Effector CD4-positive, alpha-beta T cell (primary cell): ENCODE data around the gene NEURL1.

Experiments used
- DNase-seq: peaks from one replicate; pipeline ENCODE4 v3.0.0-alpha.2; 2020

The NEURL1 gene

DNA sequence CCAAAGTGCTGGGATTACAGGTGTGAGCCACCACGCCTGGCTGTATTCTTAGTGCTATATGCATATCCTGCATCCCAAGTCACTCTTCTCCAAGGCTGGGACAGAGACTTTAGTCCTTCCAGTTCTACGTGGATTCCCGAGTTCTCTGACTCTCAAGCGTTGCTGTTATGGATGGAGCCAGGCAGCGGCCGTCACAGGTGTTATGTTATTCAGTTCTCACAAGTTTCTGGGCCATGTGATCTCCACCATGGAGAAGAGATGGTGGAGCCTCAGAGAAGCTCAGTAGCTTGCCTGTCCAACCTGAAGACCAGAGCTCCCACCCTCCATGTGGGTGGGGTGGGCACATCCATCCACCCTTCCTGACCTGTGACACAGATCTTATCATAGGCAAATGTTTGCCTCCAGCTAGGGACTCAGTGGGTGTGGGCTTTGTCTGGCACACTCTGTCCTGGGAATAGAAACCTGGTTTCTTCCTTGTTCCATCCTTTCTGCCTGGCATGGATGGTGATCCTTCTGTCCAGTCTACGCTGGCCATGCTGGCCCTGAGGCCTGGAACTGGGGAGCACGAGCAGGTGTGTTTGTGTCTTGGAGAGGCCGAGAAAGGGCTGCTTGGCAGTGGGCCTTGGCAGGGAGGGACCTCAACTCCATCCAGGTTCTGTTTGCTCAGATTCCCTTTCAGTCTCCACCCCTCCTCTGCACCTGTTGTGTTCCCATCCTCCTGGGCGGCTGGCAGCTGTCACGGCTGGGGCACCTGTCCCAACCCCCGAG lies 55.3 kb downstream of the NEURL1 start:
- DNase-seq = no peak

DNA sequence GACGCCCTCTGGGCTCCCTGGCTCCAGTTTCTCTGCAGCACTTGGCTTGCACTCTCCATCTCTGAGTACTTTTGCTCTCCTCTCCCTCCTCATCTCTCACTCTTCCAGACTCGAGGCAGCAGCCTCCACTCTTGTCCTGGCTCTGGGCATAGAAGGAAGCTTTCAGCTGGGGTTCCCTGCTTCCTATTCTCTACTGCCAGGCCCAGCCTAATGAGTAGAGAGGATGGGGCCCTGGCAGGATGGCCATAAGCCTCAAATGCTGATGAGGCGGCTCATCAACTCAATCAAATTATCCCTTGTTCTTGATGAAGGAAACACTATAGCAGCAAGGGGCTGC lies 55.8 kb downstream of the NEURL1 start:
- no peak for DNase-seq

DNA sequence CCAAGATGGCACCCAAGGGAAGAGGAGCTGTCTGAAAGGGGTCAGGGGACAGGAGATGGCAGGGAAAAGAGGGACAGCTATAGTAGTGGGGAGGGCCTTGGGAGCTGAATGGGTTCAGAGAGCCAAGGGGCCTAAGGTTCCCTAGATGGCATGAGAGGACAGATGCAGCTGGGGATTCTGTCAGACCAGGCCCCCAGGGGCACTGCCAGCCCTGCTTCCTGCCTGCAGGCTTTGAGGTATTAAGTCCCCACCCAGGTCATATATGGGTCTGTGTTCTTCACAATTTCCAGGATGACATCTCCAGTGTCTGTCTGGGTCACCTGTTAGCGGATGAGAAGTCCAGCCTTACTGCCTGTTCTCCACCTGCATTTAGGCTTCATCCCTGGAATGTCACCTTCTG lies 56.7 kb downstream of the NEURL1 start:
- no peak for DNase-seq

DNA sequence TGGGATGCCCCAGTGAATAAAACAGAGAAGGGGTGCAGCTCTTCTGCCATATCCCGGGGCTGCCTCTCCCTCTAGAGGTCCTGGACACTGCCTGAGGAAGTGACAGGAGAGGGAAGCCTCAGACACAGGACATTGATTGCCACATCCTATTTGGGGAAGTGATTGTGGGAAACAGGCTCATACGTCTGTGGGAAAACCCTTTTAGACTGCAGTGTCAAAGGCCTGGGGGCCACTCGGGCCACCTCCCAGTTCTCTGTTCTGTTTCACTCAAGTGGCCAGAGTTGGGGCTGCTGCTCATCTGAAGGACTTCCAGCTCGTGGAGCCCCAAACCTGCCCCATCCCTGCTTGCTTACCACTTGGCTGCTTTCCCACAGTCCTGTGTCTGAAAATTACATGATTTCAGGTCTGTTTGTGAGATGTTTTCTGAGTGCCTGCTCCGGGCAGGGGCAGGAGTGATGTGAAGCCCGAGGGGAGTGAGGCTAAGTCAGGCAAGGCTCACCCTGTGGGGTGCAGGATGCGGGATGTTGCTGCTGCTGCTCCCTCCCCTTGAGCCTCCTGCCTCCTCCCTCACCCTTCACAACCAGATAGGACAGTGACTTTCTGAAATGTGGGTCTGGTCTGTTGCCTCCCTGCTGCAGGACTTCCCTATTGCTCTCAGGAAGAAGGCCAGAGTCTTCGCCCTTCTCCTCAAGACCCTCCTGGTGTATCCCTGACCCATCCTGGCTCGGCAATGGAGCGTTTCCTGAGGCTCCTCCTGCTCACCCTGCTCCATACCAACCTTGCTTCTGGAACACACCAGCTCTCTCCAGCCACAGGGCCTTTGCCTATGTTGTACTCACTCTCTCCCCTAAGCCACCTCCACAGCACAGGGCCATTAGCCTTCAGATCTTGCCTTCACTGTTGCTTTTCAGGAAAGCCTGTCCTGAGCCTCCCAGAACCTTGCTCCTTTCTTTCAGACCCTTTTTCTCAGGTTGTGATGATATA lies 58.4 kb downstream of the NEURL1 start:
- no peak for DNase-seq

DNA sequence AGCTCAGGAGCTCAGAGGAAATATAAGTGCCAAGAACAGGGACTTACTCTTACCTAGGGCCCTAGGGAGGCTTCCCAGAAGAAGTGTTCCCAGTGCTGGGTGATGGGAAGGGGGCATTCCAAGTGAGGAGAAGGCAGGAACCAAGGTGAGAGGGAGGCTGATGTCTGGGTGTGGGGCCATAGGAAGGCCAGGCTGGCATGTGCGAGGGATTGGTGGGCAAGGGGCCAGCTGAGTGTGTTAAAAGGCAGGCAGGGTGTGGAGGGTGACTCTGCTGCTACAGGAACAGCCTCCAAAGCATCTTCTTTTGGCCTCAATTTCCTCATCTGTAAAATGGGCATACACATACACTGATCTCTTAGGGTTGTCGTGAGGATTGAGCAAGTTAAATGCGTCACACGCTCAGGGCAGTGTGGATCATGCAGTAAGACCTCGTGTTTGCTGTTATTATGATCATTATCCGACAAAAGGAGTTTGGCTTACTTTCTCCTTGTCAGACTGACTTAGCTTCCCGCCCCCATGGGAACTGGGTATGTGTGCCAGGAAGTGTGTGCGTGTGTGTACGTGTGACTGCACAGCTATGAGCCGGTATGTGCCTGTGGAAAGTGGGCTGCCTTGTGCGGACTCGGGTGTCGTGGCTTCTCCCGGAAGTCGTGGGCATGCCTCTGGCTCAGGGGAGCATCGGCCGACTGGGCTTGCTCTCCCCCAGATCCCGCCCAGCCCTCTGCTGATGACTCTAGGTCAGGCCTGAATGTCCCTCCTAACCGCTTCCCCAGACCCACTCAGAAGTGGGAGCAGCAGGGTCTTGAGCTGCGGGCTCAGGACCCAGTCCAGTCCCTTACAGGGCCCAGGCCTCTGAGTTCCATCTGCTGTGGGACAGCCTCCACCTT lies 59.6 kb downstream of the NEURL1 start:
- no peak for DNase-seq

DNA sequence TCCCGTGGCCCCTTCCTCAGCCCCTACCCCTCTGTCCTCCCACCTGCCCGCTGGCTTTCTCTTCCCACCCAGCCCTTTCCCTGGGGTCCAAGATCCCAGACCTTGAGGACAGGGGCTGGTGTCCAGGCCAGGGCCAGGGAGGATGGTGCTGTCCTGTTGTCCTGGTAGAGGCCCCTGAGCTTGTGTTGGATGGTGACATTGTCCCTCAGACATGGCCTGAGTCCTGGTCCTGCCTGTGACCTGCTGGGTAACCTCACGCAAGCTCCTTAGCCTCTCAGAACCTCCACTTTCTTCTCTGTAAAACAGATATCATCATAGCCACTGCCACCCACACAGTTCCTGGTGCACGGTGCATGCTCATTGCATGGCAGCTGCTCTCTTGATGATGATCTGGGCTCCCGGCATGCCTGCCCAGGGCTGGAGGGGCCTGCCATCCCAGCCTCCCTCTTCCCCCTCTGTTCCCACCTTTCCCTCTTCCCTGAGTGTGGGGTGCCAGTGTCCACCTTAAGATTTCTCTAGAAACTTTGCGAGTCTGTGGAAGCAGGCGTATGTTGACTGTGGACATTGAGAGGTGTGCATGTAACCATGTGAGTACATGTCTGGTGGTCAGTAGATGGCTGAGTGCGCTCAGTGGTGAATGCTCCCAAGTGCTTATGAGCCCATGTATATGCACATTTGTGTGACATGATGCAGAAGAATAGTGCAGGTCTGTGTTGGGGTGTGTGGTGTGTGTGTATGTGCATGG lies 60.4 kb downstream of the NEURL1 start:
- DNase-seq = no peak

DNA sequence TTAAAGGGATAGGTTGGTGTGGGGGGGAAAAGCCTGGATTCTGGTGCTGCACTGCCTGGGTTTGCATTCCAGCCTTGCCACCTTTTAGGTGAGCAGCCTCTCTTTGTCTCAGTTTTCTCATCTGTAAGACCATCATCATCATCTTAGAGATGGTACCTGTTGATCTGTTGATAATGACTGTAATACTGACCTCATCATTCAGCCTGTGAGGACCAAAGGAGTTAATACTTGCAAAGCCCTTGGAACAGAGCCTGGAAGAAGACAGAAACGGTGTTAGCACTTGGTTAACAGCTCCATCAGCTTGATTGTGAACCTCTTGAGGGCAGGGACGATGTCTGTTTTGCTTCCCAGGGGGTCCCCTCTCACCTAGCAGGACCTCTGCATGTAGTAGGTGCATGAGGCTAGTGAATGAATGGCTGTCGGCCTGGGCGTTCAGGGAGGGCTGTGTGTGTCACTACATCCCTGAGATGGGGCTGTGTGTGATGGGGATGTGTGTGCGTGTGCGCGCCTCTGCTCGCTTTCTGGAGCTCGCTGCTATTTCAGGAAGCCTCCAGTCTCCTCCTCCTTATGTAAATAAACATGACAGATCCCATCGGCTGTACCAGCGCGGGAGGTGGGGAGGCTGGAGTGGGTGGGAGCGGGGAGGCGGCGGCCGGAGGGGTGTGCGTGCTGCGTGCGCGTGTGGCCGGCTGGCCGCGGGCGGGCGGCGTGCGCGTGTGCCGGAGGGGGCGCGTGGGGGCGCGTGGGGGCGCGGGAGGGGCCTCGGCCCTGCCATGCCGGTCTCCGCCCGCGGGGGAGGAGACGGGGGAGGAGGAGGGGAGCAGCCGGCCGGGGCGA lies 61.2 kb downstream of the NEURL1 start:
- no peak for DNase-seq

DNA sequence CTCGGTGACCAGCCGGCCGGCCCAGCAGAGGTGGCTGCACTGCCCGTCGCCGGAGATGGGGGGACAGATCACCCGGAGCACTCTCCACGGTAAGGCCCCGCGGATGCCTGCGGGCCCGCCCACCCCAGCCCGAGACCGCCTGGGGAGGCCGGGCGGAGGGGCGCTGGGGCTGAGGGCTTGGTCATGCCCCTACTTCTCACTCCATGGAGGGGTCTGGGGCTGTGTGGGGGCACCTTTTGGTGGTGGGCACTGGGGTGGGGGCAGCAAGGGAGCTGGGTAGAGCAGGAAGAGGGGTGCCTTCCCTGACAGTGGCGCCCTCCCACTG lies 61.8 kb downstream of the NEURL1 start:
- DNase-seq = no peak

DNA sequence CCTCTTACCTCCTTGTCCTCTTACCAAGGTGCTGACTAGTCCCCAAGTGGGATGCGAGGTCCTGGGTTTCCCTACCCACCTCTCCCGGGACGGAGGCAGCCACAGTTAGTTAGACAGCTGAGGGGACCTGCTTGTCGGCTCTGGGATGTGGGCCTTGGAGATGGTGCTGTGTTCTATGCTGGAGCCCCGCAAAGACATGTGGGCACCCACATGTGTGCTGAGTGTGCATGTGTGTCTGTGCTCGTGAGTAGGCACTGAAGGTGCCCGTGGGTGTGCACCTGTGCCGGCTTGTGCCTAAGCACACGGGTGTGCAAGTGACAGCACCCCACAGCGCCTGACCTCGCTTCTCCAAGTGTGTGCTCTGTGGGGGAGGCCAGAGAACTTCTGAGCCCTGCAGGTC lies 62.2 kb downstream of the NEURL1 start:
- no peak for DNase-seq

DNA sequence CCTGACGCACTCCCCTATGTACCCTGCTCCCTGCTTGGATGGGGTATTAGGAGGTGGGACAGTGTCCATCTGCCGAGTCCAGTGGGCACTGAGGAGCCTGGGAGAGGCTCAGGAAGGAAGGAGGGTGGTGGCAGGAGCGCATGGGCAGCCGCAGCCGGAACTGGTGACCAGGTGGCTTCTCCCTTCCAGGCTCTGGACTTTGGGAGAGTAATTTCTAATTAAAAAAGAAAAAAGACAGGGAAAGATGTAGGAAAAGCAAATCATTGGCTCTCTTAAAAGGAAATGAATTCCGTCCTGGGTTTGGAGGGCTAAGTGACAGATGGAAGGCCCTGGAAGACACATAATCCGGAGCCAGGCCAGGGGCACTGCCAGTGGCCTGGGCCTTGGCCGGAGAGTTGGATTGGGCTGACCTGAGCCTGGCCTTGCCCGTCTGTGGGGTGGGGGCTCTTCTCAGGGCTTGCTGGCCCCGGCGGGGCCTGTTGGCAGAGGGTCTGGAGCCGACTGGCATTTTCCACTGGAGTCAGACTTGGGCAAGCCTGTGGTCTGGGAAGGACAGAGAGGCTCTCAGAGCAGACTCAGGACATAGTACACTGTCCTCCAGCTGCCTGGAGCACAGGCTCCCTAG lies 63.0 kb downstream of the NEURL1 start:
- DNase-seq = no peak

DNA sequence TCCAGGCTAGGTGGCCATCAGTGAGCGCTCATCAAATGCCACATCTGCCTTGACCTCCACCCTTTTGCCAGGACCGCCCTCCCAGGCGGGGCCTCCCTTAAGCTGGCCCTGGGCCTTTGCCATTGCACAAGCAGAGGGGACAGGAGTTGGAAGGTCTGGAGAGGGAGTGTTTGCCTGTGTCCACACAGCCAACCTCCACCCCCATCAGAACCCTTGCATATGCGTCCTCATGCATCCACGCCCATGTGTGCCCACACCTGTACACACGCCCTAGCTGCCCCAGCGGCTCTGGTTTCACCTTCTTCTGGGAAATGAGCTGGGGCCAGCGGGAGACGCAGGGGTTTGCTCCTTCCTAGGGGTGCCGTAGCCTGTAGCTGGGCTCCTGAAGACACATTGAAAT lies 64.0 kb downstream of the NEURL1 start:
- no peak for DNase-seq

DNA sequence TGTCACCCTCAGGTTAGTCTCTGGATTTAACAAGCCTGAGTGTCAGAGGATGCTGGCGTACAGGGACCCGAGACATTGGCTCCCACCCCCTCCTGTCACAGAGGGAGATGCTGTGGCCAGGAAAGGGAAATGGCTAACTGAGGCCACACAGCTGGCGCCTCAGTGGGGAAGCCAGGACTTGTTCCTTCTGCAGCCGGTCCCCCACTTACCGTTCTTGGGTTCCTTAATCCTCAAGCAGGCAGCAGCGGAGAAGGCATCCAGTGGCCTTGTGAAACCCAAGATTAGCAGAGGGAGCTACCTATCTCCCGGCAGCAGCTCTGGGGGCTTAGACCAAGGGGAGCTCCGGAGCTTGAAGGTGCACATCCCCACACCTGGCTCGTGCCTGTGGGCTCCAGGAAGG lies 65.4 kb downstream of the NEURL1 start:
- DNase-seq = no peak

DNA sequence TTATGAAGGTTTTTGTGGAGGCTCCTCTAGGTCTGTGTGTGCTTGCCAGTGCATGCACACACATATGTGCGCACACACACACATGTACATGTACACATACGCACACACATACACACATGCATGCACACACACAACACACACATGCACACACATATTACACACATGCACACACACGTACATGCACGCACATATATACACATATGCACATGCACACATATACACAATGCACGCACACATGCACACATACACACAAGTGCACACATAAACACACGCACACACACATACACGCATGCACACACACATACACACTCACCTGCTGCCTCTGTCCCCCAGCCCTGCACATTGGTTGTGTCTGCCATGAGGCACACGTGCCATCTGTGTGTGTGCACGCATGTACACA lies 66.3 kb downstream of the NEURL1 start:
- DNase-seq = no peak

DNA sequence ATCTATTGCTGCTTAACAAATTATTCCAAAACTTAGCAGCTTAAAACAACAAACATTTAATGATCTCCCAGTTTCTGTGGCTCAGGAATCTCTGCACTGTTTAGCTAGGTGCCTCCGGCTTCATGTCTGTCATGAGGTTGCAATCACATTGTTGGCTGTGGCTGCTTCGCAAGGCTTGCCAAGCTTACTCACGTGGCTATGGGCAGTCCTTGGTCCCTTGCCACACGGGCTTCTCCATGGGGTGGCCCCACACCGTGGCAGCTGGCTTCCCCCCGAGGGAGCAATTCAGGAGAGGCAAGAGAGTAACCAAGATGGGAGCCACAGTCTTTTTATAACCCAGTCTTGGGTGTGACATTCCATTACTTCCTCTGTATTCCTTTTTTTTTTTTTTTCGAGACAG lies 67.4 kb downstream of the NEURL1 start:
- DNase-seq = no peak

DNA sequence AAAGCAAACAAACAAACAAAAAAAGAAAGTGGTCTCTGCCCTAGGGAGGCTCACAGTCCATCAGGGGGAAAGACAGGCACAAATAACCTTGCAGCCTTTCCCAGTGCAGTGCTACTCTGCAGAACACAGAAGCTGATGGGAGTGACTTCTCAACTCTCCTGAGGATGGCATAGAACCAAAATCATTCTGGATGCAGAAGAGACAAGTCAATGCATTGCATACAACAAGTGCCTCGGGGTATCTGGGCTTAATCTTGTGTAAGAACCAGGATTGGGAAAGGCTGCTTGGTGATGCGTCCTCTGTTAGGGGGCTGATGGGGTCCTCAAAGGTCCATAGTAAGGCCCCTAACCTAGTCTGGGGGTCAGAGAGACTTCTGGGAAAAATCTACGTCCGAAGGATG lies 68.9 kb downstream of the NEURL1 start:
- no peak for DNase-seq

DNA sequence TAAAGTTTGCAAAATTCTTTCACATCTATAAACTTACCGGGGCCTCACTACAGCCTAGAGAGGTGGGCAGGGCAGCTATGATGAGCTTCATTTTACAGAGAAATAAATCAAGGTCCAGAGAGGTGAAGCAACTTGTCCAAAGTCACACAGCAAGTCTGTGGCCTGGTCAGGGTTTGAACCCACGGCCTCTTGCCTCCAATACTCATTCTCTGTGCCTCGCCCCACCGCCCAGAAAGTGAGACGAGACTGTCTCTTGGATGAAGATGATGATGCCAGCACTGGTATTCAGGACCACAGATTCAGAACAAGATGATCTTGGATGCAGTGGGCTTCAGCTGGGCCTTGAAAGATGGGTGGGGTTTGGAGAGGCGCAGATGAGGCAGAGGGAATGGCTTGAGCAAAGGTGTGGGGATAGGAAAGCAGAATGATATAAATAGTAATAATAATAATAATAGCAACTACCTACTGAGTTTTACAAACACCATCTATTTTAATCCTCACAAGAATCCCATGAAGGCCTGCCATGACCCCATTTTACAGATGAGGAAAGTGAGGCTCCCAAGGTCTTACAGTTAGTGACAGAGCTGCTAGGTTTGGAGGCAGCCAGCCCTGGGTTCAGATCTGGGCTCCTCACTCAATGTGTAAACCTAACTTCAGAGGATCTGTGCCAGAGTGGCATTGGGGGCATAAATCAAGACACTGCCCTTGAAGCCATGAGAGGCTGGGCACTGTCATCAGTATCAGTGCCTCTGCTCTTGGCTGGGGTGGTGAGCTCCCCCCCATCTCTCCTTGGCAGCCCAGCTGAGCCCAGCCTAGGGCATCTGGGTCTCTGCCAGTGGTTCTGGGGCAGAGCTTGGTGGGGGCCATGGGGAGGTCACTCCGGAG lies 70.0 kb downstream of the NEURL1 start:
- DNase-seq = no peak

DNA sequence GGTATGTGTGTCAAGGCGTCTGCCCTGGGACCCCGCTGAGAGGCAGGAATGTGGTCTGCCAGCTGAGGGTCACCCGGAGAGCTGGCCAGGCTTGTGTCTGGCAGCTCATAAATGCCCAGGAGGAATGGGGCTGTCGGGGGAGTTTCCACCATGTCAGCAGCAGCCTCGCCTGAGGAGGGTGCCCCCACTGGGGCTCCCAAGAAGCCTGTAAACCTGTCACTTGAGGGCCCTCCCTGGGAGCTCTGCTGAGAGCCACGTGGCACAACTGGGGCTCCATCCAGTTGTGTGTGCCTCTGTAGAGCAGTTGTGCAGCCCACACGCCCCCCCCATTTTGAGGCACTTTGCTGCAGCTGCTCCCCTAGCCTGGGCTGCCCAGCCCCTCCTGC lies 70.6 kb downstream of the NEURL1 start:
- no peak for DNase-seq

DNA sequence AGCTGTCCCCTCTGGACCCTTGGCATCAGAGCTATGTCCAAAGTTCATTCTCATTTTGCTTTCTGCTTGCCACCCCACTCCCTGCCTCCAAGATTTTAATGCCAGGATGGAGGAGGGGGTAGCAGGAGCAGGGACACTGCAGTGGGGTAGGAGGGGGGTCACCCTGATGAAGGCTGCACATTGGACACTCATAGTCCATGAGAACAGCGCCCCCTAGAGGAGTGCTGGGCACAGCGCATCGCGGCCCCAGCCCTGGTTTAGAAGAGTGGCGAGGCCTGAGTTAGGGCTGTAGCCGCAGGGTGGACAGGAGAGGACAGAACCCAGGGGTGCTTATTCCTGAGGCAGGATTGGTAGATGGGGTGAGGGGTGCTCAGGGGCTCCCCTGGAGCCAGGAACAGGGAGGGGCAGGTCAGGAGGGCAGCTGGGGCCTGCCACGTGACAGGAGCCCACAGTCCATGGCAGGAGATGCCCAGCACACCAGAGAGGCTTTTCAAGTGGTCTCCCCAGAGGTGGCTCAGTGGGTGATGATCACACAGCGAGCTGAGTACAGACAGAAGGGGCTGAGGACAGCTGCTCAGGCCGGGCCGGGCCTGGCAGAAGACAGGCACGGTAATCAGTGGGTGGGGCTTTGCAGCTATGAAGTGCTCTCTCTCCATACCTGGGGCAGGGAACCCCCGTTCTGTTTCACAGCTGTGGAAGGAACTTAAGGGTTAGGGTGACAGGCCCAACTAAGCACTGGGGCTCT lies 71.4 kb downstream of the NEURL1 start:
- peak; percentile 15 for DNase-seq

DNA sequence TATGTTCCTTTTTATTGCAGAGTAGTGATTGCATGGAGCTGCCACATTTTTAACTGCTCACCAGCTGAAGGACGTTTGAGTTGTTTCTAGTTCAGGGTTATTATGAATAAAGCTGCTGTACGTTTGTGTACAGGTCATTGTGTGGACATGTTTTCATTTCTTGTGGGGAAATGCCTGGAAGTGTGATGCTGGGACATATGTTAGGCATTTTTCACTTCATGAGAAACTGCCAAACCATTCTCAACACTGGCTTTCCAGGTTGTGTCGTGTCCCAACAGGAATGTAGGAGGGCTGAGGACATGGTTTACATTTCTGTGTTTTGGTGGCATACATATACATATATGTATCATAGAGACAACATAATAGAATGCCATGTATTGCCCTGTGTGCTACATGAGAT lies 73.0 kb downstream of the NEURL1 start:
- DNase-seq = no peak
